Activated naive CD8-positive, alpha-beta T cell treated with anti-CD3 and anti-CD28 coated beads, Interleukin-2, amount 50 U/mL, for 24 hours (primary cell): ENCODE data around the gene WDFY3.

ENCODE experiments used
- ATAC-seq: fragments of 150-1000 bp; cut with Tn5 transposase; one replicate; pipeline ENCODE4 v1.10.0; 2021
- DNase-seq: peaks from one replicate; pipeline ENCODE4 v3.0.0; 2021
- H3K27ac Mint-ChIP-seq: one replicate; pipeline ENCODE4 v1.8.0; 2021; ENCODE audit warnings: mild to moderate bottlenecking, mixed read lengths
- H3K27me3 Mint-ChIP-seq: one replicate; pipeline ENCODE4 v1.8.0; 2021; ENCODE audit warnings: mixed read lengths
- H3K36me3 Mint-ChIP-seq: one replicate; pipeline ENCODE4 v1.8.0; 2021; ENCODE audit warnings: low read depth, mixed read lengths
- H3K4me1 Mint-ChIP-seq: one replicate; pipeline ENCODE4 v1.8.0; 2021; ENCODE audit warnings: mixed read lengths
- H3K4me3 Mint-ChIP-seq: one replicate; pipeline ENCODE4 v1.8.0; 2021; ENCODE audit warnings: mild to moderate bottlenecking, moderate library complexity, mixed read lengths
- H3K9me3 Mint-ChIP-seq: one replicate; pipeline ENCODE4 v1.8.0; 2021; ENCODE audit warnings: mixed read lengths

The WDFY3 gene

DNA sequence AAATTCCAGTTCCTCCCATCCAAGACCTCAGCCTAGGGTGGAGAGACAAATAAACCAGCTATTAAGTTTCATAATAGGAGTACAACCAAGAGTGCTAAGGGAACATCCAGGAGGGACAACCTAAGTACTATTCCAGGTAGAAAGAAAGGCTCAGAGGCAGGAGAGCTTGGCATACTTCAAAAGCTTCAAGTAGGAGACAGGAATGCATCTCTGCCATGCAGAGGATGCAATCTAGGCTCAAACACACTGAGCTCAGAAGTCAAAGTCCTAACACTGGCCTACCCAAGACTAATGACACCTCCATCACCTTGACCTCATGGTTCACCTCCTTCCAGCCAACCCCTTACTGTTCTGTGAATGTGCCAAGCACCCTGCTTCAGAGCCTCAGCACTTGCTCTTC, 8.1 kb downstream of the WDFY3 start:
- H3K4me1 Mint-ChIP-seq = no peaks in the 10 kb centered on the region
- no peak overlapping the region for H3K4me3 Mint-ChIP-seq
- DNase-seq = no peak

DNA sequence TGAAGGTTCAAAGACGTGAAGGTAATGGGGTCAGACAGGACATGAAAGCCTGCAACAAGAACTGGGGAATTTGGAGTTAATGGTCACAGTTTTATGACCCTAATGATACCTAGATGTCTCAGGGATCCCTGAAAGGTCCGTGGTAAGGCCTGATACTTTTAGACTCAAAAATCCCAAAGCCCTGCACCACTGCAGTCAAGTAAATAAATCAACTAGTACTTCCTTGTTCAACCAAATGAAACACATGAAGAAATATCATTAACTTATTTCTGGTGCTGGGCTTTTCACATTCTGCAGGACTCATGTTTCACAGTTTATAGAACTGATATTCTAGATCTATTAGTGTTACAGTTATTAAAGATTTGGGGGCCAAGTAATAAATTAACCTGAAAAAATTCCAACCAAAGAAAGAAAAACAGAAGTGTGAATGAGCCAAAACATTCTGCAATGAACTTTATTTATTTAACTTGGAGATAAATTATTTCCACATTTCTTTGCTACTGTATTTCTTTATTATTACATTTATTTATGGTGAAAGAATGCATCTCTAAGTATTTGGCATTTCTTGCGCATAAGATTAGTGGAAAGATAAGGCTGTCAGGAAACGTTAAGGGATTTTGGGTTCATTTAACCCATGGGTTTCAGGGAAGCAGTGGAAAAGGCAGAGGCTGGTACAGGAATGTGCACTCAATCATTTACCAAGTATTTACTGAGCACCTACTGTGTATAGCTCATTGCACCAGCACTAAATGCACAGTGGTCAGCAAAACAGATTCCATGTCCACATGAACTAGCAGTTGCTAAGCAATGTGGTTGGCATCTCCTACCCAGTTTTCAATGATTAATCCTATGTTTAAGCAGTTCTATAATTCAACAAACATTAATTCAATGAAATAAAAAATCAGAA, 8.7 kb downstream of the WDFY3 start:
- peaks cover 3% of the 10 kb centered on the region for H3K9me3 Mint-ChIP-seq
- no peak for ATAC-seq
- peaks cover 3% of the 10 kb centered on the region for H3K27me3 Mint-ChIP-seq
- no peak overlapping the region for H3K4me3 Mint-ChIP-seq
- H3K27ac Mint-ChIP-seq = no peak overlapping the region
- H3K36me3 Mint-ChIP-seq = no peaks in the 10 kb centered on the region
- no peaks in the 10 kb centered on the region for H3K4me1 Mint-ChIP-seq
- DNase-seq = no peak

More for the DNA sequence above, 8.1 kb downstream of the WDFY3 start:
- Mint-ChIP-seq H3K36me3 (no peaks in the 10 kb centered on the region), H3K9me3 (peaks cover 3% of the 10 kb centered on the region), H3K27ac (no peak overlapping the region), H3K27me3 (peaks cover 5% of the 10 kb centered on the region)
- no peak for ATAC-seq

DNA sequence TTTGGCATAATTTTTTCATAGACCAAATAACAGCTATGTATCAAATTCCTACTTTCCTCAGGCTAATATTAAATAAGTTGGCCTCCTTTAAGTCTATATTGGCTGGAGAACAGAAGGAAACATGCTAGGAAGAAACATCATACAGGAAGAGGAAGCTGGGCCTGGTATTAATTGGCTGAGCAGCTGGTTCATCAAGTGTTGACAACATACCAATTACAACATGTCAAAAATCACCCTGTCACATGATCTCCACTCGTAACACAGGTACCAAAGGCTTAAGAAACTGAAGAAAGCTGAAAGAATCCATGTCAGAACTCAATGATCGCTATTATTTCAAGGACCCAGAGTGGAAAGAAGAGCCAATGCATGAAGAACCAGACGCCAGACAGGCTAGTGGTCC, 10.5 kb downstream of the WDFY3 start:
- no peaks in the 10 kb centered on the region for H3K27me3 Mint-ChIP-seq
- no peaks in the 10 kb centered on the region for H3K36me3 Mint-ChIP-seq
- H3K27ac Mint-ChIP-seq = no peak overlapping the region
- no peaks in the 10 kb centered on the region for H3K4me1 Mint-ChIP-seq
- H3K9me3 Mint-ChIP-seq = no peaks in the 10 kb centered on the region
- no peak for ATAC-seq
- no peak for DNase-seq
- no peak overlapping the region for H3K4me3 Mint-ChIP-seq

DNA sequence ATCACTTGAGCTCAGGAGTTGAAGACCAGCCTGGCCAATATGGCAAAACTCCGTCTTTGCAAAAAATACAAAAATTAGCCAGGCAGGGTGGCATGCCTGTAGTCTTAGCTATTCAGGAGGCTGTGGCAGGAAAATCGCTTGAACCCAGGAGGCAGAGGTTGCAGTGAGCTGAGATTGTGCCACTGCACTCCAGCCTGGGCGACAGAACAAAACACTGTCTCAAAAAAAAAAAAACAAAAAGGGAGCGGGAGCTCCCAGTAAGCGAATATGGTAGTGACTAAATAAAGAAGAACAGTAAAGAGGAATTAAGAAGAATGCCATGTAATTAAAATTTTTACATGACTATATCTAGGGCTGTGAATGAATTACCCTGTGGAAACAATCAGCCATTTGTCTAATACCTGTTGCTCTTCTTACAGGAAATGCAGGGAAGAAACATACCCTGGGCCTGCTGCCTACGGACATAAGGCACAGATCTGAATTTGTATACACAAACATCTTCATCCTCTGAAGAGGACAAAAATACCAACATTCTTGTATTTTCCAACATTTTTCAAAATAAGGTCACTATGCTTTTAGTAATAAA, 11.4 kb downstream of the WDFY3 start:
- H3K4me1 Mint-ChIP-seq = no peaks in the 10 kb centered on the region
- no peak for DNase-seq
- no peak overlapping the region for H3K4me3 Mint-ChIP-seq
- no peaks in the 10 kb centered on the region for H3K27me3 Mint-ChIP-seq
- H3K36me3 Mint-ChIP-seq = no peaks in the 10 kb centered on the region
- ATAC-seq = no peak
- no peak overlapping the region for H3K27ac Mint-ChIP-seq
- H3K9me3 Mint-ChIP-seq = no peaks in the 10 kb centered on the region

DNA sequence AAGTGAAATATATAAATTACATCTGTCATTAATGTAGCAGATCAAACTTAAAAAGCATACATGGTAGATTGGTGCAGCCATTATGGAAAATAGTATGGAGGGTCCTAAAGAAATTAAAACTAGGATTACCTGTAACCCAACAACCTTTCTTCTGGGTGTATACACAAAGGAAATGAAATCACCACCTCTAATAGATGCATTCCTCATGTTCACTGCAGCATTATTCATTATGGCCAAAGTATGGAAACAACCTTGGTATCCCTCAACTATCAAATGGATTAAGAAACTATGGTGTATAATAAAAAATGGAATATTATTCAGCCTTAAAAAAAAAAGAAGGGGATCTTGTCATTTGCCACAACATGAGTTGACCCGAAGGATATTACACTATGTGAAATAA, 13.7 kb downstream of the WDFY3 start:
- Mint-ChIP-seq H3K4me3 (no peak overlapping the region), H3K4me1 (no peaks in the 10 kb centered on the region), H3K27ac (no peak overlapping the region), H3K27me3 (no peaks in the 10 kb centered on the region), H3K36me3 (no peaks in the 10 kb centered on the region), H3K9me3 (no peaks in the 10 kb centered on the region)
- no peak for DNase-seq
- no peak for ATAC-seq

DNA sequence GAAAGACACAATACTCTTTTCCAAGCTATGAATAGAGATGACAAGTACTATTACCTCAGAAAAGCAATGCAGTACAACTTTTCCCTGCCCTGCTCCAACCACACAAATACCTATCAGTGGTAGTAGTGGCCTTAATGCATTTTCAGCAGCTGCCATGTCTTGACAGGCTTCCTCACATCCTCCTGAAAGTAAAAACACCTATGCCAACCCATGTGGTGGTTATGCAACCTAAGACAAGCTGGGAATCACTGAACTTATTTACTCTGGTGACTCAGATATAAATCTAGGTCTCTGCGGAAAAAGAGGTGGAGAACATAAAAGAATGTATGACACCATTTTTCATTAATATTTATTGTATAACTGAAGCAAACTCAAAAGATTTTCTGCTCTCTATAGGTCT, 14.5 kb downstream of the WDFY3 start:
- H3K9me3 Mint-ChIP-seq = no peaks in the 10 kb centered on the region
- no peak overlapping the region for H3K27ac Mint-ChIP-seq
- DNase-seq = no peak
- no peak overlapping the region for H3K4me3 Mint-ChIP-seq
- H3K27me3 Mint-ChIP-seq = no peaks in the 10 kb centered on the region
- no peak for ATAC-seq
- no peaks in the 10 kb centered on the region for H3K36me3 Mint-ChIP-seq
- H3K4me1 Mint-ChIP-seq = no peaks in the 10 kb centered on the region

DNA sequence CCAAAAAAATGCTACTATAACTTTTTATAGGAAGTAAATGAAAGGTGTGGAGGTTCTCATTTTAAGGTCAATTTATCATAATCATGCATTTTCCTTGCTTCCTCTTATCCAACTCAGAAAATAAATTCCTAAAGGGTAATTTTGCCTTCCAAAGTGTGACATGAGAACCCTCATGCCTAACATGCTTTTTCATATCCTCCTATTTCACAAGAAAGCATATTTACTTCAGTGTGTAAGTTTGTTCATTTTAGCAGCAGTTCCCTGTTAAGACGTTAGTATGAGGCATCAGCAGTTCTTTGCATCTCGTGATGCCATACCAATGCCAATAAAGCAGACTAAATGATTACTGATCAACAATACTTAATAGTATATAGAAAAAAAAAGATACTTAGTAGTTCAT, 18.4 kb downstream of the WDFY3 start:
- H3K9me3 Mint-ChIP-seq = peaks cover under 1% of the 10 kb centered on the region
- no peaks in the 10 kb centered on the region for H3K36me3 Mint-ChIP-seq
- no peaks in the 10 kb centered on the region for H3K27me3 Mint-ChIP-seq
- no peaks in the 10 kb centered on the region for H3K4me1 Mint-ChIP-seq
- no peak overlapping the region for H3K4me3 Mint-ChIP-seq
- ATAC-seq (no peak), DNase-seq (no peak)
- H3K27ac Mint-ChIP-seq = no peak overlapping the region

DNA sequence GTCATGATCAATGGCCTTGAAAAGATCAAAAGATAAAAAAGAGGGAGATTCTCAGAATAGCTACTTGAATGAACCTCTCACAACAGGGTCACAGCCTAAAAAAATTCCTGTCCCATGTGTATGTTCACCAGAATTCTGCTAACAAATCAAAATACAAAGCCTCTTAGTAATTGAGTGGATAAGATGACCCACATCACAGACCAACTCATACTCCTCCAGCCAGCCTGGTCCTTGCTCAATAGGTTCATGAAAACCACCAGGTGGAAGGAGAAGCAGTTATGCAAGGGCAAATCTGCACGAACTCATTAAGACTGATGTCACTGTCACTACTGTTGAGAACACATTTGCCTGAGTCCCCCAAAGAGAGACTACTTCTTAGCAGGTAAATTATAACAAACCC, 21.5 kb downstream of the WDFY3 start:
- H3K36me3 Mint-ChIP-seq = no peaks in the 10 kb centered on the region
- no peak overlapping the region for H3K27ac Mint-ChIP-seq
- no peaks in the 10 kb centered on the region for H3K4me1 Mint-ChIP-seq
- ATAC-seq (no peak), DNase-seq (no peak)
- no peaks in the 10 kb centered on the region for H3K27me3 Mint-ChIP-seq
- no peak overlapping the region for H3K4me3 Mint-ChIP-seq
- H3K9me3 Mint-ChIP-seq = peaks cover 18% of the 10 kb centered on the region

DNA sequence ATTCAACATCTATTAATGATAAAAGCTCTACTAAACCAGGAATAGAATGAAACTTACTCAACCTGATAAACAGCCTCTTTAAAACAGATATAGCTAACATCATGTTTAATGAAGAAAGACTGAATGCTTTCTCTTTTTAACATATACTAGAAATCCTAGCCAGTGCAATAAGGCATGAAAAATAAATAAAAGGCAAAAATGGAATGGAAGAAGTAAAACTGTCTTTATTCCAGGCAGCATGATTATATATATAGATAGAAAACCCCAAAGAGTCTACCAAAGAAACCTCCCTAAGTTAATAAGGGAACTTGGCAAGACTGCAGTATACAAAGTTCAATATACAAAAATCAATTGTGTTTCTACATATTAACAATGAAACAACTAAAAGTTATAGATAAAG, 25.5 kb downstream of the WDFY3 start:
- H3K36me3 Mint-ChIP-seq = no peaks in the 10 kb centered on the region
- H3K4me1 Mint-ChIP-seq = no peaks in the 10 kb centered on the region
- no peak overlapping the region for H3K4me3 Mint-ChIP-seq
- ATAC-seq (no peak), DNase-seq (no peak)
- H3K27me3 Mint-ChIP-seq = no peaks in the 10 kb centered on the region
- peaks cover 21% of the 10 kb centered on the region for H3K9me3 Mint-ChIP-seq
- H3K27ac Mint-ChIP-seq = no peak overlapping the region

DNA sequence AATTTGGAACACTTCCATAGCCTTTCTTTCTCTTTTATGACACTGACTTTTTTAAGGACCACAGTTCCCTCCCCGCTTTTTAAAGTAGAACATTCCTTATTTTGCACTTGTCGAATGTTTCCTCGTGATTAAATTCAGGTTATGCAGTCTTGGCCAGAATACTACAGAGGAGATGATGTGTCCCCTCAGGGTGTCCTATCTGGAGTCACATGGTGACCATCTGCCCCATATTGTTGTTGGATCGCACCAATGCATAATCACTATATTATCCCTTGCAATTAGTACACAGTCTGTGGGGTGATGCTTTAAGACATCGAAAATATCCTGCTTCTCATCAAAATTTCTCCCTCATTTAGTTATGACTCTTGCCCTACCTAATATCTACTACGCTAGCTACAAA, 27.4 kb downstream of the WDFY3 start:
- Mint-ChIP-seq H3K36me3 (no peaks in the 10 kb centered on the region), H3K4me3 (no peak overlapping the region), H3K27me3 (no peaks in the 10 kb centered on the region), H3K4me1 (no peaks in the 10 kb centered on the region), H3K27ac (no peak overlapping the region), H3K9me3 (peaks cover 21% of the 10 kb centered on the region)
- ATAC-seq = no peak
- DNase-seq = no peak

DNA sequence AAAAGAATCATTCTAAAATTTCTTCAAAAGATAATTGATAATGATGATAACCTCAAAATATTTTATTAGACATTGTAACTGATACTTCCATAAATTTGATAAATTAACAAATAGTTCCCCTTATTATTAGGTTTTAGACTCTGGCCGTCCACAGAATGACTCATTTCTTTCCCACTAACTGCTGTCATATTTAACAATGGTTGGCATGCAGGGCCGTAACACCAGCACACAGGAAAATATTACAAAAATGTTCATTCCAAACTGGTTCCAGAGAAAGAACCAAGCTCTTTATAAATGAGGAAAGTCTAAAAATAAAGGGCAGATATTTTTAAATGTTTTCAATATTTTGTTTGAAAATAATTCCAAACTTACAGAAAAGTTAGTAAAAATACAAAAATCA, 28.2 kb downstream of the WDFY3 start:
- no peaks in the 10 kb centered on the region for H3K4me1 Mint-ChIP-seq
- peaks cover 21% of the 10 kb centered on the region for H3K9me3 Mint-ChIP-seq
- no peaks in the 10 kb centered on the region for H3K36me3 Mint-ChIP-seq
- H3K27me3 Mint-ChIP-seq = no peaks in the 10 kb centered on the region
- DNase-seq (no peak), ATAC-seq (no peak)
- no peak overlapping the region for H3K4me3 Mint-ChIP-seq
- no peak overlapping the region for H3K27ac Mint-ChIP-seq

DNA sequence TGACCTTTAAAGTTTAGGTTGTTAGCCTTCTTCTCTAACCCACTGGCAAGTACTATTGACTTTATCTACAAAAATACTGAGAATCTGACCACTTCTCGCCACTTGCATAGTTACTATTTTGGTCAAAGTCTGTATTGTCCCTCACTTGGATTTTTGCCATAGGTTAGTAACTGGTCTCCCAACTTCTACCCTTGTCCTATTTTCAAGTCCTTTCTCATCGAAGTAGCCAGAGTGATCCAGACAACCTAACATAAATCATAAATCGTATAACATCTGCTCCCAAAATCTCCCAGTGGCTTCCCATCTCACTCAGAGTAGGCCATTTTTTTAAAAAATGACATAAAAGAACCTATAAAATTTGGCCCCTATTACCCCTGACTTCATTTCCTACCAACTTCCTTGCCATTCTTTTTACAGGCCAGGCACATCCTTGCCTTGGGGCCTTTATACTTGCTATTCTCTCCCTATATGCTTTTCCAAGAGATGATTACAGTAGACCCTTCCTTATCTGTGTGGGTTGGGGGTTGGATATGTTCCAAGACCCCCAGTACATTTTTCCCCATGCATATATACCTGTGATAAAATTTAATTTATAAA, 29.0 kb downstream of the WDFY3 start:
- Mint-ChIP-seq H3K36me3 (no peaks in the 10 kb centered on the region), H3K27me3 (no peaks in the 10 kb centered on the region), H3K4me1 (no peaks in the 10 kb centered on the region), H3K4me3 (no peak overlapping the region), H3K27ac (no peak overlapping the region), H3K9me3 (peaks cover 15% of the 10 kb centered on the region)
- DNase-seq = no peak
- ATAC-seq = no peak

DNA sequence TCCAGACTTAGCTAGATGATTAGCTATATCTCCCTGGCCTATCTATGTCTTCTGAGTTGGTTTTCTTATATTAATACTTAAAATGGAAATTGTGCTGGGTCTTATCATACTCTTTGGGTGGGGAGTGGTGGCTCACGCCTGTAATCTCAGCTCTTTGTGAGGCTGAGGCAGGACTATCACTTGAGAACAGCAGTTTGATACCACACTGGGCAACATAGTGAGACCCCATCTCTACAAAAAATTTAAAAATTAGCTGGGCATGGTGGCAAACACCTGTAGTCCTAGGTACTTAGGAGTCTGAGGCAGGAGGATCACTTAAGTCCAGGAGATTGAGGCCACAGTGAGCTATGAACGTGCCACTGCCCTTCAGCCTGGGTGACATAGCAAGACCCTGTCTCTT, 30.4 kb downstream of the WDFY3 start:
- Mint-ChIP-seq H3K27me3 (no peaks in the 10 kb centered on the region), H3K36me3 (no peaks in the 10 kb centered on the region), H3K27ac (no peak overlapping the region), H3K9me3 (peaks cover 7% of the 10 kb centered on the region), H3K4me3 (no peak overlapping the region), H3K4me1 (no peaks in the 10 kb centered on the region)
- no peak for ATAC-seq
- DNase-seq = no peak

DNA sequence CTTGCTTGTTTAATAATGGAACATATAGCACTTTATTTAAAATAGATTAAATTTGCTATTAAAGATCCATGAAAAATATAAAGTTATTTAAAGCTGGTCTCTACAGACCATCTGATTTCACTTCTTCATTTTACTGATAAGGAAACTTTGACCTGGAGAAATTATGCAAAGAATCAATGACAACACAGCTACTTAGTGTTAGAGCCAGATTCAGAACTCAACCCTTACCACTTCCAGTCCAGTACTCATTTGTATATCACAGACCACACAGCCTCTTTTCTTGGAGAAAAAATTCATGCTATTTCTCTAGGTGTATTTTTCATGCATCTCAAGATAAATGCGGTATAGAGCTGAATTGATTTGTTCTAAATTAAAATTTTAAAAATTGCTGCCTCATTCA, 34.0 kb downstream of the WDFY3 start:
- ATAC-seq (no peak), DNase-seq (no peak)
- Mint-ChIP-seq H3K4me3 (no peak overlapping the region), H3K4me1 (no peaks in the 10 kb centered on the region), H3K27ac (no peak overlapping the region), H3K9me3 (no peaks in the 10 kb centered on the region), H3K36me3 (no peaks in the 10 kb centered on the region), H3K27me3 (no peaks in the 10 kb centered on the region)

DNA sequence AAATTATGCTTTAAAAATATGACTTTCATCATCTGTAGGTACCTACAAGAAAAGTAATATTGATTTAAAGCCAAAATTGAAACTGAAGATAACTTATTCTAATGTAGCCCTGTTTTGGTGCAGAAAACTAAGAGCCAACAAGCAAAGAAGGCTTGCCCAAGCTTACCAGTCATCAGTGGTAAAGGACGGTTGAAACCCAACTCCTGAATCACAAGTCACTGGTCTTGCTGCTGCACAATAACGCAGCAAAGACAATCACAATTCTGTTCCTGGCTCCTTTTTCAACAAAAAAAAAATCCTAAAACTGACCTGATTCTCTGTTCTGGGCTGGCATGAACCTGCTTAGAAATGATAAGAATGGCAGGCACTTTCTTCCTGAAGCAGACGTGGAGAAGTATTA, 34.5 kb downstream of the WDFY3 start:
- H3K27ac Mint-ChIP-seq = no peak overlapping the region
- H3K36me3 Mint-ChIP-seq = no peaks in the 10 kb centered on the region
- ATAC-seq (no peak), DNase-seq (no peak)
- H3K4me1 Mint-ChIP-seq = no peaks in the 10 kb centered on the region
- H3K27me3 Mint-ChIP-seq = no peaks in the 10 kb centered on the region
- H3K4me3 Mint-ChIP-seq = no peak overlapping the region
- H3K9me3 Mint-ChIP-seq = no peaks in the 10 kb centered on the region
